Loucy (cell line): ENCODE data around the gene TMED7.

Source experiments
- CTCF ChIP-seq: fragments of 200-600 bp; sonication (generic); conservative IDR thresholded peaks from 2 replicates; pipeline ENCODE4 v1.5.1; 2014; ENCODE audit warnings: mild to moderate bottlenecking, antibody characterized with exemption, low read length
- EZH2phosphoT487 ChIP-seq: fragments of 200-600 bp; IDR thresholded peaks from 2 replicates; pipeline ENCODE4 v1.6.1; 2018; ENCODE audit warnings: antibody characterized with exemption, mild to moderate bottlenecking, moderate library complexity, borderline replicate concordance

DNA sequence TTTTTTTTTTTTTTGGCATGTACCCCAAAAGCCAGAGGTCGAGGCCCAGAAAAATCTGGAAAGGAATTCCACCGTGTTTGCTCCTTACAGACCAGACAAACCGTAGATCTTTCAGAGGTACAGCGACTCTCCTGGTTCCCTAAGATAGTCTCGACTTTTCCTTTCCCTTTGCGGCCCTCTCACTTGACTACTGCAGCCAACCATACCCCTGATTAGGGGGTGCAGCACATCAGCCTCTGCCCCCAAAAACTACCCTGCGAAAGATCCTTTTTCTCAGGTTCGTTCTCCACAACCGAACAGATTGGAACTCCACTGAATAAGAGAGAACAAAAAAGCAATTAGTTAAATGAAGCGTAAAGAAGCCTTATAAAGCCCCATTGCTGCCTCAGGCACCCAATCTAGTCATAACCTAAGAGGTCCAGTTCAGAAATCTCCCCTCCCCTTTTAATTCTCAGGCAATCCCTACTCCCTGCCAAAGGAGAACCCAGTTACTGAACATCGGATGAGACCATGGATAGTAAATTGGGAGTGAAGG, 23.2 kb downstream of the TMED7 start:
- TF ChIP-seq CTCF (no peak), EZH2phosphoT487 (no peak)
